Ishikawa (cell line): ENCODE measurements around the gene OSBPL8.

ENCODE experiments used
- EGR1 ChIP-seq: IDR thresholded peaks from 2 replicates; pipeline ENCODE4 v1.6.1; 2012
- RAD21 ChIP-seq: IDR thresholded peaks from 2 replicates; pipeline ENCODE4 v1.6.1; 2012; ENCODE audit warnings: low read depth
- TF ChIP-seq, protein P1 (sequence below): IDR thresholded peaks from 2 replicates; pipeline ENCODE4 v1.6.1; 2012; ENCODE audit warnings: low read depth, mild to moderate bottlenecking

DNA sequence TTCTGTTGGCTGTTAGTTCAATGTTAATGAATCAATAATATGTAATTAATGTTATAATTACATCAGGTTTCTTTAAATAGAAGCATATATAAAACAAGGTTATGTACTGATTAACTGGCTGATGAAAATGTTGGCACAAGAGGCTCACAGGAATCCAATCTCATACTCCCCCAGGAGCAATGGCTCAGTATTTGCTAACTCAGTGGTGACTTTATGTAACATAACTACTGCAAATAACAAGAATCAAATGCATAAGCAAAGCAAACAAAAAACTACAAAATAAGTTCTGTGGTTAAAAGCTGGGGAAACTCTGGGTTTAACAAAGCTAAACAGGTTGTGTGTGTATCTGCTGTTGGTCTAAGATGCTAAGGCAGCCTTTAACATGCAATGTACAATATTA lies 183.6 kb downstream of the OSBPL8 start:
- TF ChIP-seq EGR1 = no peak
- TF ChIP-seq RAD21 = no peak
- TF ChIP-seq, protein P1, sequence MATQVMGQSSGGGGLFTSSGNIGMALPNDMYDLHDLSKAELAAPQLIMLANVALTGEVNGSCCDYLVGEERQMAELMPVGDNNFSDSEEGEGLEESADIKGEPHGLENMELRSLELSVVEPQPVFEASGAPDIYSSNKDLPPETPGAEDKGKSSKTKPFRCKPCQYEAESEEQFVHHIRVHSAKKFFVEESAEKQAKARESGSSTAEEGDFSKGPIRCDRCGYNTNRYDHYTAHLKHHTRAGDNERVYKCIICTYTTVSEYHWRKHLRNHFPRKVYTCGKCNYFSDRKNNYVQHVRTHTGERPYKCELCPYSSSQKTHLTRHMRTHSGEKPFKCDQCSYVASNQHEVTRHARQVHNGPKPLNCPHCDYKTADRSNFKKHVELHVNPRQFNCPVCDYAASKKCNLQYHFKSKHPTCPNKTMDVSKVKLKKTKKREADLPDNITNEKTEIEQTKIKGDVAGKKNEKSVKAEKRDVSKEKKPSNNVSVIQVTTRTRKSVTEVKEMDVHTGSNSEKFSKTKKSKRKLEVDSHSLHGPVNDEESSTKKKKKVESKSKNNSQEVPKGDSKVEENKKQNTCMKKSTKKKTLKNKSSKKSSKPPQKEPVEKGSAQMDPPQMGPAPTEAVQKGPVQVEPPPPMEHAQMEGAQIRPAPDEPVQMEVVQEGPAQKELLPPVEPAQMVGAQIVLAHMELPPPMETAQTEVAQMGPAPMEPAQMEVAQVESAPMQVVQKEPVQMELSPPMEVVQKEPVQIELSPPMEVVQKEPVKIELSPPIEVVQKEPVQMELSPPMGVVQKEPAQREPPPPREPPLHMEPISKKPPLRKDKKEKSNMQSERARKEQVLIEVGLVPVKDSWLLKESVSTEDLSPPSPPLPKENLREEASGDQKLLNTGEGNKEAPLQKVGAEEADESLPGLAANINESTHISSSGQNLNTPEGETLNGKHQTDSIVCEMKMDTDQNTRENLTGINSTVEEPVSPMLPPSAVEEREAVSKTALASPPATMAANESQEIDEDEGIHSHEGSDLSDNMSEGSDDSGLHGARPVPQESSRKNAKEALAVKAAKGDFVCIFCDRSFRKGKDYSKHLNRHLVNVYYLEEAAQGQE = no peak
